NCI-H1417 treated with DMSO at 0.1 percent for 48 hours (cell line): ENCODE measurements around the gene ERGIC2.
"Not testable (repeated sequence)": the region's sequence is repeated elsewhere in the genome, so short reads cannot be mapped to it uniquely, and the experiment has no call there.

Experiments used
- DNase-seq: peaks from one replicate; lab custom pipeline; 2025; lab: John Stamatoyannopoulos, UW

ERGIC2 gene

GRCh38 chr12:29380536-29381523 is at the start of gene ERGIC2:
TSS of gene ERGIC2 (minus strand) at chr12:29381172. CDS start at chr12:29371633, 9,539 bp downstream.
- peak; percentile 100 for DNase-seq

- no peak for DNase-seq
These were observed 49.7 kb upstream of the ERGIC2 start for GRCh38 chr12:29430716-29431044.

- DNase-seq, result no peak
These were observed 49.2 kb upstream of the ERGIC2 start for GRCh38 chr12:29429999-29430715.

GRCh38 chr12:29428633-29429032 is 47.7 kb upstream of the ERGIC2 start:
- no peak for DNase-seq

- DNase-seq, result no peak
These were observed 47.0 kb upstream of the ERGIC2 start for GRCh38 chr12:29427964-29428363.

- DNase-seq, result no peak
These were observed 45.5 kb upstream of the ERGIC2 start for GRCh38 chr12:29426498-29426897.

- DNase-seq, result no peak
These were observed 44.8 kb upstream of the ERGIC2 start for GRCh38 chr12:29425722-29426121.

- DNase-seq, result no peak
These were observed 35.8 kb upstream of the ERGIC2 start for GRCh38 chr12:29416748-29417147.

- no peak for DNase-seq
These were observed 34.1 kb upstream of the ERGIC2 start for GRCh38 chr12:29415111-29415510.

- DNase-seq, result no peak
These were observed 33.4 kb upstream of the ERGIC2 start for GRCh38 chr12:29414368-29414767.

- DNase-seq, result no peak
These were observed 24.6 kb upstream of the ERGIC2 start for GRCh38 chr12:29405561-29405960.

GRCh38 chr12:29403991-29404390 is 23.0 kb upstream of the ERGIC2 start:
- no peak for DNase-seq

- no peak for DNase-seq
These were observed 21.5 kb upstream of the ERGIC2 start for GRCh38 chr12:29402437-29402836.

- no peak for DNase-seq
These were observed 17.5 kb upstream of the ERGIC2 start for GRCh38 chr12:29398495-29398894.

GRCh38 chr12:29396774-29397173 is 15.8 kb upstream of the ERGIC2 start:
- DNase-seq, result no peak

- DNase-seq, result no peak
These were observed 14.4 kb upstream of the ERGIC2 start for GRCh38 chr12:29395356-29395755.

GRCh38 chr12:29390419-29390818 is 9.4 kb upstream of the ERGIC2 start:
- DNase-seq, result not testable (repeated sequence)

GRCh38 chr12:29389295-29389919 is 8.4 kb upstream of the ERGIC2 start:
- DNase-seq, result no peak

GRCh38 chr12:29386084-29386680 is 5.2 kb upstream of the ERGIC2 start:
- not testable (repeated sequence) for DNase-seq

- DNase-seq, result not testable (repeated sequence)
These were observed 4.2 kb upstream of the ERGIC2 start for GRCh38 chr12:29385194-29385593.

- no peak for DNase-seq
These were observed 1.3 kb upstream of the ERGIC2 start for GRCh38 chr12:29382251-29382650.

GRCh38 chr12:29376118-29376517 is 4.9 kb downstream of the ERGIC2 start:
- DNase-seq, result no peak
